MG63 (cell line): ENCODE data around the gene LAMC3. TPM values are rescaled to one million over a fixed set of nuclear protein-coding genes. Genes with fewer than 3 reads are reported as not detected.

Experiments used
- DNase-seq: peaks from one replicate; pipeline ENCODE4 v3.0.0-alpha.2; 2020
- H3K27me3 ChIP-seq: fragments of 250-450 bp; sonication (Bioruptor Pico); 2 replicates; pipeline ENCODE4 v1.5.1; 2020; ENCODE audit warnings: mild to moderate bottlenecking, moderate library complexity
- H3K36me3 ChIP-seq: fragments of 250-450 bp; sonication (Bioruptor Pico); 2 replicates; pipeline ENCODE4 v1.5.1; 2020; ENCODE audit warnings: mild to moderate bottlenecking, moderate library complexity
- H3K4me3 ChIP-seq: fragments of 250-450 bp; sonication (Bioruptor Pico); 2 replicates; pipeline ENCODE4 v1.5.1; 2020; ENCODE audit warnings: mild to moderate bottlenecking, moderate library complexity
- H3K9me3 ChIP-seq: fragments of 250-450 bp; sonication (Bioruptor Pico); 2 replicates; pipeline ENCODE4 v1.5.1; 2020; ENCODE audit warnings: mild to moderate bottlenecking, moderate library complexity
- total RNA-seq: library from RNA; depleted of rRNA; stranded (reverse); fragments of >200 nt; shearing (Covaris generic); gene quantifications from 2 replicates; pipeline ENCODE4 v1.2.3, GENCODE V29; 2014; ENCODE audit warnings: low replicate concordance

The LAMC3 gene
- total RNA-seq, 1 experiment from 2014 or later, result 0.66 TPM

- DNase-seq, result no peak
- H3K36me3 ChIP-seq, result no peaks in the 10 kb centered on the region
- H3K27me3 ChIP-seq, result no peaks in the 10 kb centered on the region
- H3K9me3 ChIP-seq, result no peaks in the 10 kb centered on the region
- H3K4me3 ChIP-seq, result no peak overlapping the region
Measured at GRCh38 chr9:130974697-130975096, 34.3 kb upstream of the LAMC3 start.

DNA sequence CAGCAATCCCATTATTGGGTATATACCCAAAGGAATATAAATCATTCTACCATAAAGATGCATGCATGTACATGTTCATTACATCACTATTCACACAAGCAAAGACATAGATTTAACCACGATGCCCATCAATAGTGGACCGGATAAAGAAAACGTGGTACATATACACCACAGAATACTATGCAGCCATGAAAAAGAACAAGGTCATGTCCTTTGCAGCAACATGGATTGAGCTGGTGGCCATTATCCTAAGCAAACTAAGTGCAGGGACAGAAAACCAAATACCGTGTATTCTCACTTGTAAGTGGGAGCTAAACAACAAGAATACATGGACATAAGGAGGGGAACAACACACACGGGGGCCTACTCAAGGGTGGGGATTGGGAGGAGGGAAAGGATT is 33.8 kb upstream of the LAMC3 start:
- DNase-seq, result no peak

GRCh38 chr9:130975932-130976841 is 32.8 kb upstream of the LAMC3 start:
- H3K4me3 ChIP-seq, result no peak overlapping the region
- H3K27me3 ChIP-seq, result no peaks in the 10 kb centered on the region

More for the DNA sequence above, 33.8 kb upstream of the LAMC3 start:
- no peaks in the 10 kb centered on the region for H3K9me3 ChIP-seq
- H3K36me3 ChIP-seq, result no peaks in the 10 kb centered on the region
- no peak overlapping the region for H3K4me3 ChIP-seq
- no peaks in the 10 kb centered on the region for H3K27me3 ChIP-seq

GRCh38 chr9:130977811-130978221 is 31.2 kb upstream of the LAMC3 start:
- Histone ChIP-seq H3K4me3 (no peak overlapping the region), H3K9me3 (no peaks in the 10 kb centered on the region), H3K27me3 (no peaks in the 10 kb centered on the region), H3K36me3 (no peaks in the 10 kb centered on the region)
- no peak for DNase-seq

More at GRCh38 chr9:130975932-130976841, 32.8 kb upstream of the LAMC3 start:
- Histone ChIP-seq H3K36me3 (no peaks in the 10 kb centered on the region), H3K9me3 (no peaks in the 10 kb centered on the region)
- no peak for DNase-seq

DNA sequence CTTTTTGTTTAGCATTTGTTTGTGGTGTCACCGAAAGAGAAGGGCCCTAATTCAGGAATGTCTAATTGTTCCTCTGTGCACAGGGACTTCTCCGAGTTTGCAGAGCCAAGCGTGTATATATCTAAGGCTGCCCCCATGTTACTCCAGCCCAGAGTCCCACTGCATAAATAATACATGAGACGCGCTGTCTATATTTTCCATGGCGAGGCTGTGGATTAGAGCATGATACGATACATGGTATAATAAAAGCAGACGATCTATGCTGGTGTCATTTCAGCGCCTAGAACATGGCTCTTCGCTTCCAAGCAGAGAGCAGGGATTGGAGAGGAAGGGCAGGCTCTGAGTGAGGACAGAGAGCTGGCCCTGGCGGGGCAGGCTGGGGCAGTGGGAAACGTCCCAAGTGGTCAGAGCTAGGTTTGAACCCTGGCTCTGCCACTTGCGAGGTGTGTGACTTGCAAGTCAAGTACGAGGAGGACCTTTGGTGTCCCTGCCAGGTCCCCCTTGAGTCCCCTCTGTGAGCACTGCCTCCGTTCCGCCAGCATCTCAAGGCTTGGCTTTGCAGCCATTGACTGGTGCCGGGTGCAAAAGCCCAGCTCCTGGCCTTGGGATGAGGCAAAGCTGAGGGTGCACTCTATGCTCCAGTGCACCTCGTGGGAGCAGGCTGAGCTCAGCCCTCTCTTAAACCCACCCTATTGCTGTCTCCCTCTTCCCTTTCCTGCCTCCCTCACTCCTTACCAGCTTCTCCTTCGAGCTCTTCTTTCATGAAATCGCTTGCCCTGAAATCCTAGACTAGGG is 29.2 kb upstream of the LAMC3 start:
- DNase-seq, result no peak
- H3K9me3 ChIP-seq, result no peaks in the 10 kb centered on the region
- no peaks in the 10 kb centered on the region for H3K27me3 ChIP-seq
- H3K4me3 ChIP-seq, result no peak overlapping the region
- no peaks in the 10 kb centered on the region for H3K36me3 ChIP-seq

DNA sequence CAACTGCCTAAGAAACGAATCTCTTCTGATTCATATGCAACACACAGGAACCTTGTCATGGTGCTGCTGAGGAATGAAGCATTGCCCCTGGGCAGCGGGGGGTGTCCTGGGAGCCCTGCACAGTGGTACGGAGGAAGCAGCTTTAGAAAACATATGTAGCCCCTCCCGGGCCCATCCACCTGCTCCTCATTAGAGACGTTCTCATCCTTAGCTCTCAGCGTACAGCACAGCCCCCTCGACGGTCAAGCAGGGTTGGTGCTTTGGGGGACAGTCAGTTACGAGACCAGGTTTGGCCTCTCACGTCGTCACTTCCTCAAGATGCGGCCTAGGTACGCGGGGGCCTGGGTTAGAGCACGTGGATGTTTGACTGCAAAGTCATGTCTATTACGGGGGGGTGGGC is 28.4 kb upstream of the LAMC3 start:
- H3K4me3 ChIP-seq, result no peak overlapping the region
- H3K27me3 ChIP-seq, result no peaks in the 10 kb centered on the region
- no peak for DNase-seq
- no peaks in the 10 kb centered on the region for H3K9me3 ChIP-seq
- no peaks in the 10 kb centered on the region for H3K36me3 ChIP-seq

DNA sequence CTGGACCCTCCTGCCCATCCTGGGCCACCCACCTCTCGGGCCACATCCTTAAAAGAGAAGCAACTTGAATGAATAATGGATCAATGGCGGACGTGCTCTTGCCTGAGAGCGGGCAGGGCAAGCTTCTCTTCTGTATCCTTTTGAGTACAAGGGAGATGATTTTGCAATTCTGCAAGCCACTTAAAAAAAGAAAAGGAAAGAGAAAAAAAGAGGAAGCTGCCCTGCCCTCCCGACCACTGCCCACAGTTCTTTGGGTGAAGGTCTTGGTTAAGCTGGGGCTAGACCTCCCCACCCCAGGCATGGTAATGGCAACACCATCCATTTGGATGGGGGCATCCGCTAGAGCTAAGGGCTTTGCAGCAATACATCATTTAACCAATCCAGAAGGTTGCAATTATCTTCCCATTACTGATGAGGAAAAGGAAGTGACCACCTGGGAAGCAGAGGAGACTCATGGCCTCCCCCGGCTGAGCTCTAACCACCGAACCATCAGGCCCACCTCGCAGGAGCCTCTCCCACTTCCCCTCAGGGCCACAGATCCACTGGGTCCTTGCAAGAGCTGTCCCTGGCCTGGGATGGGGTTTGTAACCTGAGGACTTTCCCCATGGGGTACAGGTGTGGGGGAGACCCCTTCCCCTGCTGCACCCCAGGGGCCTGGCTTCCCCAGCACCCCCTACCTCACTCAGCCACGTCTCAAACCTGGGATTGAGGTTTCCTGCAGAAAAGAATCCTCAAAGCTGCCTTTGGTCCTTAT is 27.8 kb upstream of the LAMC3 start:
- no peak for DNase-seq
- Histone ChIP-seq H3K36me3 (no peaks in the 10 kb centered on the region), H3K4me3 (no peak overlapping the region), H3K9me3 (no peaks in the 10 kb centered on the region), H3K27me3 (no peaks in the 10 kb centered on the region)

- Histone ChIP-seq H3K4me3 (no peak overlapping the region), H3K9me3 (no peaks in the 10 kb centered on the region), H3K36me3 (no peaks in the 10 kb centered on the region), H3K27me3 (no peaks in the 10 kb centered on the region)
- no peak for DNase-seq
Measured at GRCh38 chr9:130981756-130982137, 27.2 kb upstream of the LAMC3 start.

DNA sequence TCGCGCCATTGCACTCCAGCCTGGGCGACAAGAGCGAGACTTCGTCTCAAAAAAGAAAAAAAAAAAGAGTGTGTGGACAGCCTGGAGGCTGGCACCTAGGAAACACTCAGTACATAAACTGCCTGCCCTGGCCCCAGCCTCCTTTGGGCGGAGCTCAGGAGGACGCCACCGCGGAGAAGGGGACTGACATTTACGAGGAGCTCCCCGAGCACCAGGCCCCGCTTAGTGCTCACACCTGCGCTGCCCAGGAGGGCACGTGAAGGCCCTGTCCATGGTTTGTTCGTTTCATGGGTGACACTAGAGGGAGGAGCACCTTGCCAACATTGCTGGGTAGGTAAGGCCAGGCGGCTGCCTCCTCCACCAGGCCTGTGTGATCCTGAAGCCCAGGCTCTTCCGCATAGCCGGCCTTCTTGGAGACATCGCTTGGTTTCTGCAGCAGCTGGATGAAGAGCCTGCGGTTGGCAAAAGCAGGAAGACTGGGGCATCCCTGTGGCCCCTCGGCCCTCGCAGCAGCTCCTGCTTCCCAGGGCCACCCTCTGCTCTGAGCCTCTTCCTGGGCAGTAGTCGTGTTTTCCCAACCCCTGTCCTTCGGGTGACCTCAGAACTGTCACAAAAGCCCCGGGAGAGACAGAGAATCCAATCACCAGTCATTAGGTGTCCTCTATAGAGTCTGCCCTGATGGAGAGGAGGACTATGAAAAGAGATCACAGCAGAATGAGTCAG is 26.2 kb upstream of the LAMC3 start:
- no peak for DNase-seq

DNA sequence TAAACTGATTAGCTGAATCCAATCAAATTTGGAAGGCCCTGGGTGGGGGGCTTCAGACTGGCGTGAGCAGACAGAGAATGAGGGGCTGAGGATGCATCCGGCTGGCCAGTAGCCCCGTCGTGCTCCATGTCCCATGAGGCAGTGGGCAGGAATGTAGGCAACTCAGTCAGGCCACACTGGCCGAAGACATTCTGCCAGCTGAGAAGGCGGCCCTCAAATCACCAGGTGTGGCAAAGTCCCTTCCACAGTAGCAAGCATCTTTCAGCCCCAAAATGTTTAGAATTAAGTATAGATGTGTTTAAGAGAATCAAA is 25.7 kb upstream of the LAMC3 start:
- Histone ChIP-seq H3K27me3 (no peaks in the 10 kb centered on the region), H3K36me3 (no peaks in the 10 kb centered on the region), H3K4me3 (no peak overlapping the region), H3K9me3 (no peaks in the 10 kb centered on the region)
- no peak for DNase-seq

More for the DNA sequence above, 26.2 kb upstream of the LAMC3 start:
- Histone ChIP-seq H3K36me3 (no peaks in the 10 kb centered on the region), H3K9me3 (no peaks in the 10 kb centered on the region), H3K27me3 (no peaks in the 10 kb centered on the region), H3K4me3 (no peak overlapping the region)

- Histone ChIP-seq H3K36me3 (no peaks in the 10 kb centered on the region), H3K4me3 (no peak overlapping the region), H3K27me3 (no peaks in the 10 kb centered on the region), H3K9me3 (no peaks in the 10 kb centered on the region)
- no peak for DNase-seq
Measured at GRCh38 chr9:130983970-130984369, 25.0 kb upstream of the LAMC3 start.

- H3K9me3 ChIP-seq, result no peaks in the 10 kb centered on the region
- no peak overlapping the region for H3K4me3 ChIP-seq
- no peaks in the 10 kb centered on the region for H3K27me3 ChIP-seq
- no peaks in the 10 kb centered on the region for H3K36me3 ChIP-seq
- DNase-seq, result no peak
Measured at GRCh38 chr9:130984521-130984920, 24.5 kb upstream of the LAMC3 start.

DNA sequence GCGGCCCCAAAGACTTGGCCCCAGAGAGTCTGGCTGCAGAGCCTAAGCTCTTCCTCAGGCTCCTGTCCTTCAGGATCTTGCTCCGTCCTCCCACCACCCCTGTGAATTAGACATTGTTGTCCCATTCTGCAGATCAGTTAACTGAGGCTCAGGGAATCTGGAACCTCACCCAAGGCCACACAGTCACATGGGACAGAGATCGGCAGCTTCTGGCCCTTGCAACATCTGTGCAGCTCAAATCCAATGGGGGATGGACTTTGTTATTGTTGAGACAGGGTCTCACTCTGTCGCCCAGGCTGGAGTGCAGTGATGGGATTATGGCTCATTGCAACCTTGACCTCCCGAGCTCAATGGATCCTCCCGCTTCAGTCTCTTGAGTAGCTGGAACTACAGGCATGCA is 23.9 kb upstream of the LAMC3 start:
- DNase-seq, result no peak
- no peaks in the 10 kb centered on the region for H3K9me3 ChIP-seq
- H3K27me3 ChIP-seq, result no peaks in the 10 kb centered on the region
- no peaks in the 10 kb centered on the region for H3K36me3 ChIP-seq
- no peak overlapping the region for H3K4me3 ChIP-seq

- no peaks in the 10 kb centered on the region for H3K9me3 ChIP-seq
- no peaks in the 10 kb centered on the region for H3K27me3 ChIP-seq
- no peak for DNase-seq
- H3K4me3 ChIP-seq, result no peak overlapping the region
- no peaks in the 10 kb centered on the region for H3K36me3 ChIP-seq
Measured at GRCh38 chr9:130985606-130986162, 23.3 kb upstream of the LAMC3 start.

DNA sequence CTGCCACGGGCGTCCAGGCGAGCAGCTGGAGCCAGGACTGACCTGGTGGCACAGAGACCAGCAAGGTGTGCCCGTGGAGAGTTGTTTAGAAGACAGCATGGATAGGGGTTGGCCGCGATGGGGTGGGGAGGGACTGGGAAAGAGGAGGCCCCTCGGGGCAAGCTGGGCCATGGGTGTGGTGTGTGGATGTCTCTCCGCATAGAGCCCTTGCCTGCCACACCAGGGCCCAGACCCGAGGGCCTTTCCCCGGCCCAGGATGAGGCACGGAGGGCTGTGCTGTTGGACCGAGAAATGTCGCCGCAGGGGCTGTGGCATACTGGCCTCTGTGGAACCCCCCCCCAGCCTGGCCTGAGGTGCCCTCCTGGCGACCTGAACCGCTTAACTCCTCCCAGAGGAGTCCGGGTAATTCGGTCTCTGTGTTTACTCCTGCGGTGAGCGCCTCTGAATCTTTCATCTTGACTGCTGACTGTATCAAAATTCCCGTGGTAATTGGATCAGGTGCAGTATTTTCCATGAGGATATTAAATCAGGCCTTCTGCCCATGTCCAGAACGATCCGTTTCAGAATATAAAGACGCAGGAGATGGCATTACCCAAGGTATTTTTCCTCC is 22.5 kb upstream of the LAMC3 start:
- Histone ChIP-seq H3K9me3 (no peaks in the 10 kb centered on the region), H3K27me3 (no peaks in the 10 kb centered on the region), H3K36me3 (no peaks in the 10 kb centered on the region), H3K4me3 (no peak overlapping the region)
- no peak for DNase-seq

DNA sequence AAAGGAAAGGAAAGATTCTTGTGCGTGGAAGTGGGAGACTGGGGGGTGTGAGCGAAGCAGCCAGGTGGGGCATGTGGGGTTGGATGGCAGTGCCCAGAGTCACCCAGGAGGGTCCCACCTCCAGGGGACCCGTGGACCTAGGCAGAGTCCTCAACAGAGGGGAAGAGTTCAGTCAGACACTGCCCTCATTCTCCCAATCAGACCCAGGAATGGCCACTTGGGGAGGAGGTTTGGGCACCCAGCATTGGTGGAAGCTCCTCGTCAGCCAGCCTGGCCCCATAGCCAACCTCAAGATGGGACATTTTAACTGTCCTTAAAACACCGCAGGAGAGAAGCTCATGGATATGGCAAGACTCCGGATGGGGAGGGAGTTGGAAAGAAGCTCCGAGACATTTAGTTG is 21.9 kb upstream of the LAMC3 start:
- DNase-seq, result no peak
- Histone ChIP-seq H3K4me3 (no peak overlapping the region), H3K36me3 (no peaks in the 10 kb centered on the region), H3K9me3 (no peaks in the 10 kb centered on the region), H3K27me3 (no peaks in the 10 kb centered on the region)
